ENCODE data around the gene C3orf18. TPM values are rescaled to one million over a fixed set of nuclear protein-coding genes. Genes with fewer than 3 reads are reported as not detected.
A peak's percentile ranks its signal among the peaks of the same experiment; 100 is the strongest.

C3orf18 gene
- total and polyA plus RNA-seq, 3 experiments from 2014 or later, result 11.5 to 15.8 (median 13.0) TPM

DNA sequence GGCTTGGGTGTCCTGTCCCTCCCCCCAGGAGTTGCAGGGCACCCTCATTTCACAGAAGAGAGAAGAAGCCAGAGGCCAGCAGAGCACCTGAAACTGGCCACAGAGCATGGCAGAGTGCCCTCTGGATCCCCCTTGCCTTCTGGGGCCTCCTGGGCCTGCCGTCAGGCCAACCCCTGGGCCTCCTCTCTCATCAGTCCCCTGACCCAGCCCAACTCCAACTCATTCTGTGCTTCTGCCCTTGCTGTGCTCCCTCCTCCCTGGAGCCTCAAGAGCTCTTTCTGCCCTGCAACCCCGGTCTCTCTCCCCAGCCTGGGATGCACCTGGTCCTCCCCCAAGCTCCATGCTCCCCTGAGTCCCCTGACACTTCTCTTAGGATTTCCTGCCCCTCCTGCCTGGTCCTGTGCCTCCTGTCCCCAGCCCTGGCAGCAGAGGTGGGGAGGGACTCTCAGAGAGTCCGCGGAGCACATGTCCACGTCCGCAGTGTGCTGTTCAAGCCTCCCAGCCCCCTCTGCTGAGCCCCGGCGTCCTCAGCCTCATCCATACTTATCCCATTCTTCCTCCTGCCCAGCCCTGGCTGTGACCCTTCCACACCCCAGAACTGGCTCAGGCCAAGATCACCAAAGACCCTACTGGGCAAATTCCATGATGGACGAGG, 33.6 kb downstream of the C3orf18 start:
- Histone ChIP-seq H3K4me3 (ENCODE audit: low read length) (no peak overlapping the region), H3K9me3 (ENCODE audit: low read length) (no peaks in the 10 kb centered on the region), H3K36me3 (ENCODE audit: insufficient read depth, low read length) (no peaks in the 10 kb centered on the region), H3K27ac (ENCODE audit: low read depth, low read length) (no peak overlapping the region), H3K4me1 (ENCODE audit: insufficient read depth, low read length) (no peaks in the 10 kb centered on the region), H3K27me3 (ENCODE audit: insufficient read depth, low read length, poor library complexity, severe bottlenecking) (no peaks in the 10 kb centered on the region)
- peaks cover 8 to 47% of the 10 kb centered on the region in 2 donors for H3K27me3 Mint-ChIP-seq
- H3K4me1 Mint-ChIP-seq, result no peaks in the 10 kb centered on the region
- DNase-seq, result no peak
- H3K27ac Mint-ChIP-seq, result no peak overlapping the region
- POLR2A ChIA-PET, result no interaction called here
- no peaks in the 10 kb centered on the region for H3K36me3 Mint-ChIP-seq
- H3K9me3 Mint-ChIP-seq, result no peaks in the 10 kb centered on the region
- H3K4me3 Mint-ChIP-seq, result no peak overlapping the region
- CTCF ChIA-PET, result interaction anchor here (0.9 kb wide), 1 partner anchor 9 kb away, joined by 4 read pairs; no protein-coding TSS in a partner anchor

DNA sequence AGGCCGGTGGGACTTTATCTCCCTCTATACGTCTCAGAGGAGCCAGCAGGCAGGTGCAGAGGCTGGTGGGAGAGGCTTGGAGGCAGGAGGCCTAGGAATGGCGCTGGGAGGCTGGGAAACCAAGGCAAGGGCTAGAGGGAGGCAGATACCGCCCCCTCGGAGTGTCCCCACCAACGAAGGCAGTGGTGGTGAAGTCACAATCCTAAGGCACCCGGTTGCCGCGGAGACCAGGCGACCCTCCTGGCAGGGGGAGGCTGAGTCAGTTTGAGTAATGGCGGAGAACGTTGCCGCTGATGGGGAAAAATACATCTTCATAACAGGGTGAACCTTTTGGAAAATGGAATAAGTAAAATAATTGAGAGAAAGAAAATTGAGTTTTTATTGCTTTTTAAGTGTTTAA, 34.2 kb downstream of the C3orf18 start:
- H3K9me3 ChIP-seq (ENCODE audit: low read length), result no peaks in the 10 kb centered on the region
- Mint-ChIP-seq H3K27me3 (peaks cover 7 to 44% of the 10 kb centered on the region in 2 donors), H3K9me3 (no peaks in the 10 kb centered on the region), H3K36me3 (no peaks in the 10 kb centered on the region), H3K4me3 (no peak overlapping the region), H3K27ac (no peak overlapping the region), H3K4me1 (no peaks in the 10 kb centered on the region)
- no peaks in the 10 kb centered on the region for H3K4me1 ChIP-seq (ENCODE audit: insufficient read depth, low read length)
- H3K36me3 ChIP-seq (ENCODE audit: insufficient read depth, low read length), result no peaks in the 10 kb centered on the region
- POLR2A ChIA-PET, result no interaction called here
- DNase-seq, result no peak
- no peaks in the 10 kb centered on the region for H3K27me3 ChIP-seq (ENCODE audit: insufficient read depth, low read length, poor library complexity, severe bottlenecking)
- CTCF ChIA-PET, result no interaction called here
- no peak overlapping the region for H3K4me3 ChIP-seq (ENCODE audit: low read length)
- no peak overlapping the region for H3K27ac ChIP-seq (ENCODE audit: low read depth, low read length)

GRCh38 chr3:50532062-50532705, 35.4 kb downstream of the C3orf18 start:
- Mint-ChIP-seq H3K4me3 (no peak overlapping the region), H3K4me1 (no peaks in the 10 kb centered on the region), H3K9me3 (no peaks in the 10 kb centered on the region), H3K27ac (peak overlapping the region in 1 of 8 donors; percentile 22), H3K27me3 (peaks cover 11 to 41% of the 10 kb centered on the region in 2 donors), H3K36me3 (no peaks in the 10 kb centered on the region)
- H3K9me3 ChIP-seq (ENCODE audit: low read length), result no peaks in the 10 kb centered on the region
- H3K4me3 ChIP-seq (ENCODE audit: low read length), result no peak overlapping the region
- H3K4me1 ChIP-seq (ENCODE audit: insufficient read depth, low read length), result no peaks in the 10 kb centered on the region
- H3K27me3 ChIP-seq (ENCODE audit: insufficient read depth, low read length, poor library complexity, severe bottlenecking), result no peaks in the 10 kb centered on the region
- POLR2A ChIA-PET, result no interaction called here
- no peaks in the 10 kb centered on the region for H3K36me3 ChIP-seq (ENCODE audit: insufficient read depth, low read length)
- no peak for DNase-seq
- no peak overlapping the region for H3K27ac ChIP-seq (ENCODE audit: low read depth, low read length)
- CTCF ChIA-PET, result no interaction called here

- H3K27me3 Mint-ChIP-seq, result peaks cover 11 to 34% of the 10 kb centered on the region in 2 donors
- no peaks in the 10 kb centered on the region for H3K36me3 ChIP-seq (ENCODE audit: insufficient read depth, low read length)
- no peak overlapping the region for H3K4me3 ChIP-seq (ENCODE audit: low read length)
- no peaks in the 10 kb centered on the region for H3K4me1 Mint-ChIP-seq
- POLR2A ChIA-PET, result no interaction called here
- DNase-seq, result no peak
- H3K27ac ChIP-seq (ENCODE audit: low read depth, low read length), result no peak overlapping the region
- H3K4me3 Mint-ChIP-seq, result no peak overlapping the region
- no peaks in the 10 kb centered on the region for H3K9me3 Mint-ChIP-seq
- no peak overlapping the region for H3K27ac Mint-ChIP-seq
- H3K27me3 ChIP-seq (ENCODE audit: insufficient read depth, low read length, poor library complexity, severe bottlenecking), result no peaks in the 10 kb centered on the region
- H3K4me1 ChIP-seq (ENCODE audit: insufficient read depth, low read length), result no peaks in the 10 kb centered on the region
- no peaks in the 10 kb centered on the region for H3K9me3 ChIP-seq (ENCODE audit: low read length)
- CTCF ChIA-PET, result no interaction called here
- no peaks in the 10 kb centered on the region for H3K36me3 Mint-ChIP-seq
Measured at GRCh38 chr3:50531201-50531600, 36.3 kb downstream of the C3orf18 start.

DNA sequence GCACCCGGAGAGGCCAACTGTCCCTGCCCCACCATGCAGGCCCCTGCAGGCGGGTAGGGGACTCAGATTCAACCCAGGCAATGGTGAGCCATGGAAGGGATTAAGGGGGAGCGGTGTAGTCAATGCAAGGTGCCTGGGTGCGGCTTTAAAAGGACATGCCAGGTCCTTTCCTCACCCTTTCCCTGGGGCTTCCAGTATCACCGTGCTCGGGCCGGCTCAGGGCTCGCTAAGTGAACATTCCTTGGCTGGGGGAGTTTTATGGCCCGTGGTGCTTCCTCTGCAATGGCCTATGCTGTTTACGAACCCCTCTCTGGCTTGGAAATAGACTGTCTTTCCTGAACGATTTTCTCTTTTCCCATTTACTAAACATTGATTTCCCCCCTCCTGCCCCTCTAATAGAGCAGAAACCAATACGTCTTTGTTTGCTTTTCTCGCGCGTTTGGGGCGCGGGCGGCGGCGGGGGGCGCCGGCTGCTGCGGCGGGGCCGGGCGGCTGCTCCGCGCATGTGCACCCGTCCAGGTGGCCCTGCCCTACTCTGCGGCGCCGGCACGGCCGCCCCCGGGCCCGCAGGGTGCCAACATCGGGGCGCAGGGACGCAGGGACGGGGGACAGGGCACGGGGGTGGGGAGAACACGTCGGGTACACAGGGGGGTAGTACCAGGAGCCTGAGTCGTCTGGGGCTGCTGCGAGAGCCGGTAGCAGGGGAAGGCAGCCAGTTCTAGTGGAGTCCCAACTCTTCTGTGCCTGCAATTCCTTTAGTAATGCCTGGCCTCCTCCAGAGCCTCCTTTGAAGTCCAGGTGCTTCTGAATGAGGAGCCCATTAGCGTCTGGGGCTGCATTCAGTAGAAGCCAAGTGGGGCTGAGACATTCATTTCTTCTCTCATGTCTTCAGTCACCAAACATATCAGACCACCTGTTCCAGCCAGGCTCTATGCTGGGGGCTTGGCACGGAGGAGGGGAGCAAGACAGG, 37.3 kb downstream of the C3orf18 start:
- Mint-ChIP-seq H3K36me3 (no peaks in the 10 kb centered on the region), H3K27ac (no peak overlapping the region), H3K4me1 (no peaks in the 10 kb centered on the region), H3K4me3 (no peak overlapping the region), H3K27me3 (peaks cover 11 to 26% of the 10 kb centered on the region in 2 donors), H3K9me3 (no peaks in the 10 kb centered on the region)
- no peak for DNase-seq
- CTCF ChIA-PET, result no interaction called here
- H3K27me3 ChIP-seq (ENCODE audit: insufficient read depth, low read length, poor library complexity, severe bottlenecking), result no peaks in the 10 kb centered on the region
- H3K9me3 ChIP-seq (ENCODE audit: low read length), result no peaks in the 10 kb centered on the region
- H3K27ac ChIP-seq (ENCODE audit: low read depth, low read length), result no peak overlapping the region
- POLR2A ChIA-PET, result no interaction called here
- no peaks in the 10 kb centered on the region for H3K36me3 ChIP-seq (ENCODE audit: insufficient read depth, low read length)
- H3K4me1 ChIP-seq (ENCODE audit: insufficient read depth, low read length), result no peaks in the 10 kb centered on the region
- H3K4me3 ChIP-seq (ENCODE audit: low read length), result no peak overlapping the region

DNA sequence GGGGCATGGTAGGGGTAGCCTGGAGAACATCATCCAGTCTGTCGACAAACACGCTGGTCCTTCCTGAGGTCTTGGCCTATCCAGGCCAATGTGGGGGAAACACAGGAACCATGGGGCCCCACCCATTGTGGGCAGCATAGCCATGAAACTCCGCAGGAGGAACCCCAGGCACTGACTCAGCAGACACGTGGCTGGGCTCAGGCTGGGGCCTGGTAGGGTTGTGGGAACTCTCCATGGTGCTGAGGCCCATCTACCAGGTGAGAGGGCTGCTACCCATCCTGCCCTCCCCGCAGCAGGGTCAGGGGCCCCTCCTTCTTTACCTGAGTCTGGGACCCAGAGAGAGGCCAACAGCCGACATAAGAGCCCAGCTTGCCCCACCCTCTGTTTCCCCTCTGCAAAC, 41.6 kb downstream of the C3orf18 start:
- H3K36me3 ChIP-seq (ENCODE audit: insufficient read depth, low read length), result no peaks in the 10 kb centered on the region
- POLR2A ChIA-PET, result no interaction called here
- H3K27me3 ChIP-seq (ENCODE audit: insufficient read depth, low read length, poor library complexity, severe bottlenecking), result no peaks in the 10 kb centered on the region
- peaks cover 13 to 21% of the 10 kb centered on the region in 2 donors for H3K27me3 Mint-ChIP-seq
- no peak overlapping the region for H3K4me3 Mint-ChIP-seq
- no peaks in the 10 kb centered on the region for H3K36me3 Mint-ChIP-seq
- no peak overlapping the region for H3K4me3 ChIP-seq (ENCODE audit: low read length)
- DNase-seq, result peak in 2 of 5 donors; percentile 16 to 60
- no peak overlapping the region for H3K27ac Mint-ChIP-seq
- H3K4me1 Mint-ChIP-seq, result no peaks in the 10 kb centered on the region
- H3K4me1 ChIP-seq (ENCODE audit: insufficient read depth, low read length), result no peaks in the 10 kb centered on the region
- no peaks in the 10 kb centered on the region for H3K9me3 Mint-ChIP-seq
- no peaks in the 10 kb centered on the region for H3K9me3 ChIP-seq (ENCODE audit: low read length)
- CTCF ChIA-PET, result no interaction called here
- no peak overlapping the region for H3K27ac ChIP-seq (ENCODE audit: low read depth, low read length)

DNA sequence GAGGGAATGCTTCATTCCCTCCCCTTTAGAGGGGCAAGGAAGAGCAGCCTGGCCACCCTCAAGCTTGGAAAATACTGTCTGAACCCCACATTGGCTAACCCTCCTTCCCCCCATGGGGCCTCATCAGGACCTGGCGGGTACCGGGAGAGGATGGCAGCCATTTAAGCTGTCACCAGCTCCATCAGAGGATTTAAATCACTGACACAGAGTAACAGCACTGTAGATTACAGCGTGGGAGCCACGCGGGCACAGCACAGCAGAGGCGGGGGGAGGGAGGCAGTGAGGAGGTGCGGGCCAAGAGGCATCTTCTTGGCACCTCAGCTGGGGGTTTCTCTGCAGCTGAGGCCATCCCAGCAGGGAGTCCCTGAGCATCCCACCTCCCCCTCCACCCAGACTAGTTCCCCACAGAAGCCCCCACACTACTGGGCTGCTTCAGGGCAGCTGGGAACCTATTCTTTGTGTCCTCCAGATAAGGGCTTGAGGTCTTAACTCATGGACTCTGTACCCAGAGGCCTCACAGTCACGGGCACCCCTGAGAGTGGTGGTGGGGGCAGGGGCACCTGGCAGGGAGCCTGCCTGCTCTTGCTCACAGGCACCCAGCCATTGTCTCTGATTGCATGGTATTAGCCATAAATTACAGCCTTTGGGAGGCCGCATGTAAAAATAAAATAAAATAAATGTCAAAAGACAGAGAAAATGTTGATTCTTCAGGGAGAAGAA, 42.2 kb downstream of the C3orf18 start:
- no peak for DNase-seq
- Mint-ChIP-seq H3K36me3 (no peaks in the 10 kb centered on the region), H3K9me3 (no peaks in the 10 kb centered on the region), H3K27ac (no peak overlapping the region), H3K4me3 (no peak overlapping the region), H3K4me1 (no peaks in the 10 kb centered on the region), H3K27me3 (peaks cover 16% of the 10 kb centered on the region in 2 donors)
- H3K36me3 ChIP-seq (ENCODE audit: insufficient read depth, low read length), result no peaks in the 10 kb centered on the region
- H3K4me3 ChIP-seq (ENCODE audit: low read length), result no peak overlapping the region
- no peaks in the 10 kb centered on the region for H3K9me3 ChIP-seq (ENCODE audit: low read length)
- POLR2A ChIA-PET, result no interaction called here
- no peak overlapping the region for H3K27ac ChIP-seq (ENCODE audit: low read depth, low read length)
- CTCF ChIA-PET, result interaction anchor here (1.7 kb wide), 1 partner anchor 89 kb away, joined by 4 read pairs; no protein-coding TSS in a partner anchor
- H3K27me3 ChIP-seq (ENCODE audit: insufficient read depth, low read length, poor library complexity, severe bottlenecking), result no peaks in the 10 kb centered on the region
- no peaks in the 10 kb centered on the region for H3K4me1 ChIP-seq (ENCODE audit: insufficient read depth, low read length)

Measured in CD8-positive, alpha-beta memory T cell (primary cell).